NK-92 treated with Interleukin-12 subunit alpha and Interleukin-12 subunit beta, amount 100 ng/mL, for 24 hours (cell line): ENCODE results near the gene BANF1.
A peak's percentile ranks its signal among the peaks of the same experiment; 100 is the strongest.

Source experiments
- DNase-seq: peaks from one replicate; lab custom pipeline; 2025; lab: John Stamatoyannopoulos, UW

BANF1 gene, protein sequence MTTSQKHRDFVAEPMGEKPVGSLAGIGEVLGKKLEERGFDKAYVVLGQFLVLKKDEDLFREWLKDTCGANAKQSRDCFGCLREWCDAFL

DNA sequence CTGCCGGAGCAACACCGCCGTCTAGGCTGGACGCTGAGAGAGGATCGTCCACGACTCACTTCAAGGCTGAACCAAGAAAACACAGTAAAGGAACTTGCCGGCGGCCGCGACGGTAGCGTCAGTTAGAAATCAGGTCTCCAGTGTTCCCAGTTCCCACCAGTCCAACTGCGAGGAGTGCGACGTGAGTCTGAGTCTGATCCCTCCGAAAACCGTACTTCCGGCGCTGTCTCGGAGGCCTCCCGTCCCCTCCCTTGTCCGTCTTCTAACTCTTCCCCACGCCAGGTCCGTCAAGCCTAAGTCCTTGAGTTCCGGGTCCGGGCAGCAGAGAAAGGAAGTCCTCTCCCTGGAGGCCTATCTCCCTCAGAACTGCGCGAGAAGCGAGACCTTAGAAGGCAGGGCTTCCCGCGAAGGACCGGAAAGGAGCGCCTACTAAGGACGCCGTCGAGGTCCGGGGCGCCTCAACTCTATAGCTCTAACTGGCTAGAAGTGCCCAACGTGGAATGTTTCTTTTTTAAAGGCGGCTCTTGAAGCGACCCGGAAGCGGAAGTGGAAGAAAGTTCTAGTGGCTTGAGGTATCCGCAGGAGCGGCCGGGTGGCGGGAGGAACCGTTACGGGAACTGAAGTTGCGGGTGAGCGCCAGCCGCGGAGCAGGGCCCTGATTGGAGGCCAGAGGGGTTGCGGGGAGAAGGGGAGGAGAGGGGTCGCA lies at the start of gene BANF1, which contains the start of gene EIF1AD:
Gene BANF1, plus strand, starts transcription at position 562 of the 706 bp plus-strand sequence. CDS start 748 bp downstream, outside the sequence.
Gene EIF1AD, minus strand, starts transcription at position 216 of the 706 bp plus-strand sequence. CDS start 1,768 bp downstream, outside the sequence.
- peak; percentile 88 for DNase-seq

DNA sequence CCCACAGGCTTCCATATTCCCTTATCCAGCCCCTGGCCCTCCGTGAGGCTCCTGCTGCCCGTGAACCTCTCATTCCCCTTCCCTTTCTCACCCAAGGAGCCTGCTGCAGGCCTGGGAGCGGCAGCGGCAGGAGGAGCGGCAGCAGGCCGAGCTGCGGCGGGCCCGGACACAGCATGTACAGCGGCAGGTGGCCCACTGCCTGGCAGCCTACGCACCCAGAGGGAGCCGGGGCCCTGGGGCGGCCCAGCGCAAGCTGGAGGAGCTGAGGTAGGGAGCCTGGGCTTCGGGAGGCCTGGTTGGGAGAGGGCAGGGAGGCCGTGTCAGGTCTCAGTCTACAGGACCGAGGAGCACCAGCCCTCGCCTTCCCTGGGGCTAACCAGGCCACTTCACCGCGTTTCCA lies 48.8 kb upstream of the BANF1 start:
- no peak for DNase-seq

DNA sequence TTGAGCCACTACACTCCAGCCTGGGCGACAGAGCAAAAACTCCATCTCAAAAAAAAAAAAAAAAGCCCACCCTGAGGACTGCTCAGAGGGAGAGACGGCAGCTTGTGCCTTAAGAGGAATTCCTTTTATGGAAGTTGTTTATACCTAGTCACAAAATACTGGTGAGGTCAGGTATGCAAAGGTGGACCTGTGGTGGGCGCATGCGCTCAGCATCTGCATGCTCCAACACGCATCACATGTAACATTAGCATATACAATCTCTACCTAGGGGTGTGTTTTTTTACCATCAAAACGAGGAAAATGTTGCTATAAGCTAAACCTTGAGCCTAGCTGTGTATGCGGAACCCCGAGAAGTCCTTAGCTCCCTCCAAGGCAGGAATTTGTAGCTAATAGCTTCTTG lies 47.5 kb upstream of the BANF1 start:
- DNase-seq, result no peak

DNA sequence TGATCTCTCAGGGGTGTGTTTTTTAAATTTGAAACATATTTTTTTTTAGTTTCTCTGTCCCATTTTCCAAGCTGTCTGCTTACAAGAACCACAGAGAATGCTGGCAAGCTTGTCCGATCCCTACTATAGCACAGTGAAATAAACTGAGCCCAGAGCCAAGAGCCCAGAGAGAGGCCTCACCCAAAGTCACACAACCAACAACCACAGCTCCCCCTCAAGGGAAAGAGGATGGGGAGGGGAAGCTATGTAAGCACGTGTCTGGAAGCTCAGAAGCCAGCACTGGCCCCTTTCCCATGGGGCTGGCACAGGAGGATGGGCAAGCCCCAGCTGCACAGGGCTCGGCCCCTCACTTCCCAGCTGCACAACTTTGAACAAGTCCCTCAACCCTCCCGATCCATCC lies 44.0 kb upstream of the BANF1 start:
- DNase-seq, result no peak

DNA sequence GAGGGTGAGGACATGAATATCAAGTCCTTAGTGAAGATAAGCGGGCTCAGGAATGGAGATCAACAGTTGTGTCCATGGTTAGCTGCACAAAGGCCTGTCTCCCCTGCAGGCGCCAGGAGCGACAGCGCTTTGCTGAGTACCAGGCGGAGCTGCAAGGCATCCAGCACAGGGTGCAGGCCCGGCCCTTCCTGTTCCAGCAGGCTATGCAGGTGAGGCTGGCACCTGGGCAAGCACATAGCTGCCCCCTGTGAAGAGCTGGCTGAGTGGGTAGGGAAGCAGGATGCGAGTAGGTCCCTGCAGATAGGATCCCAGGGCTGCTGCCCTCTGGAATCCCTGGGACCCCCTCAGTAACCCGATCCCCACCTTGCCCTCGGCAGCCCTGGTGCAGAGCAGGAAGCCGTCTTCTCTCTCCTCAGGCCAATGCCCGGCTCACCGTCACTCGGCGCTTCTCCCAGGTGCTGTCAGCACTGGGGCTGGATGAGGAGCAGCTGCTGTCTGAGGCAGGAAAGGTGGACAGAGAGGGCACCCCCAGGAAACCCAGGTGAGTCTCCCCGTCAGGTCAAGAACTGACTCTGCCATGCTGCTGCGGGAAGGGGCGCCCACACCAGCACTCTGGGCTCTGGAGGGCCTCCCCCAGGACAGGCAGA lies 43.4 kb upstream of the BANF1 start:
- DNase-seq, result no peak

DNA sequence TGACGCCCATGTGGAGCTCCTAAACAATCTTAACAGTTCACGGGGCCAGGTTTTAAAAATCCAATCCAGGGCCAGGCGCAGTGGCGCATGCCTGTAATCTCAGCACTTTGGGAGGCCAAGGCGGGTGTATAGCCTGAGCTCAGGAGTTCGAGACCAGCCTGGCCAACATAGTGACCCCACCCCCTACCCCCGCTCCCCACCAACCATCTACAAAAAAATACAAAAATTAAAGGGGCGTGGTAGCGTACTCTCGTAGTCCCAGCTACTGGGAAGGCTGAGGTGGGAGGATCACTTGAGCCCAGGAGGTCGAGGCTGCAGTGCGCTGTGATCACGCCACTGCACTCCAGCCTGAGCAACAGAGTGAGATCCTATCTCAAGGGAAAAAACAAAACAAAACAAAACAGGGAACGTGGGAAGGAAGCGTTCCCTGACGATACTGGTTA lies 41.5 kb upstream of the BANF1 start:
- DNase-seq, result no peak

DNA sequence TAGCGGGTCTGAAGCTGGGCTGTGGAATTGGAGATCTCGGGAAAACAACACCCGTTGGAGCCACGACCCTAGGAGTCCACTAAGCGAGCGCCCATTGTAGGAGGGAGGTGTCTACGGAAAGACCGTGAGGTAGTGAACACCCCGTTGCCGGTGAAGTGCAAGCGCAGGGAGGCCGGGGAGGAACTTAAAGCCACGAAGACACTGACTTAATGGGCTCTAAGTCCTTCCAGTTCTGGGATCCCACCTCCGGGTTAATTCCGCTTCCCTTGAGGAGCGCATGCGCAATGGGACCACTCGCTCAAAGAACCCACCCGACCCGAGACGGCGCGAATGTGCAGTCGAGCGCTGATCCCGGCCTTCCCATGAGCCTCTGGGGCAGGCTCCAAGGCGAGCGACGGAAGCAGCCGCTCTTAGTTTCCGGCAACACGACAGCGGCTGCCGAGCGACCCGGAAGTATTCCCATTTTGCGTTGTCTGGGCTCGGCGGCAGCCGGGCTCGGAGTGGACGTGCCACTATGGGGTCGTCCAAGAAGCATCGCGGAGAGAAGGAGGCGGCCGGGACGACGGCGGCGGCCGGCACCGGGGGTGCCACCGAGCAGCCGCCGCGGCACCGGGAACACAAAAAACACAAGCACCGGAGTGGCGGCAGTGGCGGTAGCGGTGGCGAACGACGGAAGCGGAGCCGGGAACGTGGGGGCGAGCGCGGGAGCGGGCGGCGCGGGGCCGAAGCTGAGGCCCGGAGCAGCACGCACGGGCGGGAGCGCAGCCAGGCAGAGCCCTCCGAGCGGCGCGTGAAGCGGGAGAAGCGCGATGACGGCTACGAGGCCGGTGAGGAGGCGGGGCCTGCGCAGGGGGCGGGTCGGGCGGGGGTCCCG lies 40.8 kb upstream of the BANF1 start, which contains the start of gene SART1:
Gene SART1, plus strand, starts transcription at position 468 of the 874 bp plus-strand sequence. Its CDS starts 47 bp downstream, at position 515.
- peak; percentile 97 for DNase-seq

DNA sequence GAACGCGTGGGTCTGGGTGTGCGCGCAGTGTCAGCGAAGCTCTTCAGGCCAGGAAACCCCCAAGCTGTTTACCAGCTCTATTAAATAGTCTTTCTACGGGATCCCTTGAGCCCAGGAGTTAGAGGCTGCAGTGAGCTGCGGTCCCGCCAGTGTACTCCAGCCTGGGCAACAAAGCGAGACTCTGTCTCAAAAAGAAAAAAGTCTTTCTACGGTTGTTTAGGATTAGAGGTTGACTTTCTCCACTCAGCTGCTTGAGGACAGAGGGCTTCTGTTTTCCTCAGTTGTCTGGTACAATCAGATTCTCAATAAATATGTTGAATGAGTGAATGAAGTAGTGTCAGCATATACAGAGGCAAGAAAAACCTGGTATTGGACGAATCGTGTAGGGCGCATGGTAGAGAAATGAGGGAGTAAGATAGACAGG lies 40.1 kb upstream of the BANF1 start:
- DNase-seq, result no peak

DNA sequence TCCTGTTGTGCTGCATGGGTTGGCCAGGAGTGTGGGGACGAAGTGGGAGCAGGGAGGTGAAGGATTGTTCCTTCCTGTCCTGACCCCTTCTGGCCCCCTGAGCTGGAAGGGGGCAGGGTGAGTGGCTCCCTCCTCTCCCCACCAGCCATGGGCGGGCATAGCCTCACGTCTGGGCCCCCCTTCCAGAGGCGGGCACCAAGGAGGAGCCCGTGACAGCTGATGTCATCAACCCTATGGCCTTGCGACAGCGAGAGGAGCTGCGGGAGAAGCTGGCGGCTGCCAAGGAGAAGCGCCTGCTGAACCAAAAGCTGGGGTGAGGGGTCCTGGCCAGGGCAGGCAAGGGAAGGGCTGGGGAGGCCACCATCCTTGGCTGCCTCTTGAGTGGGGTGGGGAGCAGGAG lies 37.4 kb upstream of the BANF1 start:
- no peak for DNase-seq

DNA sequence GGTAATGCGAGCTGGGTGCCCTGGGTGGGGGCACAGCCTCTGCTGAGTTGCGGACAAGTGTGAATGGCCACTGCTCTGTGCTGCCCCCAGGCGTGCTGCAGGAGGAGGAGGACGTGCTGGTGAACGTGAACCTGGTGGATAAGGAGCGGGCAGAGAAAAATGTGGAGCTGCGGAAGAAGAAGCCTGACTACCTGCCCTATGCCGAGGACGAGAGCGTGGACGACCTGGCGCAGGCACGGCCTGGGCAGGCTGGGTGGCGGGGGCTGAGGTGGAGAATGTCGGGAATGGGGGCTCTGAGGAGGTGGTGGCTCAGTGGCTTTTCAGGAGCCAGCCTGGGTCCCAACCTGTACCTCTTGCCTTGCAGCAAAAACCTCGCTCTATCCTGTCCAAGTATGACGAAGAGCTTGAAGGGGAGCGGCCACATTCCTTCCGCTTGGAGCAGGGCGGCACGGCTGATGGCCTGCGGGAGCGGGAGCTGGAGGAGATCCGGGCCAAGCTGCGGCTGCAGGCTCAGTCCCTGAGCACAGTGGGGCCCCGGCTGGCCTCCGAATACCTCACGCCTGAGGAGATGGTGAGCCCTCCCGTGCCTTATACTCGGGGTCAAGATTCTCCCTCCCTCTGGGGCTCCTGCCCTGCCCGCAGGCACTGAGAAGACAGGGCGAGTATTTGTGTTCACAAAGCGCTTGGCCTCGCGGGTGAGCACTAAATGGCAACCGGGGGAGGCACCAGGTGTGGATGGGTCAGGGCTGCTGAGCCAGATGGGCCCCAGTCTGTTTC lies 36.1 kb upstream of the BANF1 start:
- DNase-seq, result no peak

DNA sequence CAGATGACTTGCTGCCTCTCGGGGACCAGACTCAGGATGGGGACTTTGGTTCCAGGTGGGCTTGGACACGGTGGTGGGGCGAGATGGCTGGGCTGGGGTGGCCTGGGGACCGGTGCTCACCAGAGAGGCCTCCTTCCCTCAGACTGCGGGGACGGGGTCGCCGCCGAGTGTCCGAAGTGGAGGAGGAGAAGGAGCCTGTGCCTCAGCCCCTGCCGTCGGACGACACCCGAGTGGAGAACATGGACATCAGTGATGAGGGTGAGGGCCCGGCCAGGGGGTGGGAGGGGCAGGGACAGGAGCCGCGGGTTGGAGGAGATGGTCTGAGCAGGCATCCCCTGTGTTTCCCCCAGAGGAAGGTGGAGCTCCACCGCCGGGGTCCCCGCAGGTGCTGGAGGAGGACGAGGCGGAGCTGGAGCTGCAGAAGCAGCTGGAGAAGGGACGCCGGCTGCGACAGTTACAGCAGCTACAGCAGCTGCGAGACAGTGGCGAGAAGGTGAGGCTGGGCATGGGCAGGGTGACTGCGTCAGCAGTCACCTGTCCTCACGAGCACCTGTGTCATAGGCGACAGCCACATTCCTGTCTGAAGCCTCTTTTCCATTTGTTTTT lies 34.9 kb upstream of the BANF1 start:
- DNase-seq, result no peak

DNA sequence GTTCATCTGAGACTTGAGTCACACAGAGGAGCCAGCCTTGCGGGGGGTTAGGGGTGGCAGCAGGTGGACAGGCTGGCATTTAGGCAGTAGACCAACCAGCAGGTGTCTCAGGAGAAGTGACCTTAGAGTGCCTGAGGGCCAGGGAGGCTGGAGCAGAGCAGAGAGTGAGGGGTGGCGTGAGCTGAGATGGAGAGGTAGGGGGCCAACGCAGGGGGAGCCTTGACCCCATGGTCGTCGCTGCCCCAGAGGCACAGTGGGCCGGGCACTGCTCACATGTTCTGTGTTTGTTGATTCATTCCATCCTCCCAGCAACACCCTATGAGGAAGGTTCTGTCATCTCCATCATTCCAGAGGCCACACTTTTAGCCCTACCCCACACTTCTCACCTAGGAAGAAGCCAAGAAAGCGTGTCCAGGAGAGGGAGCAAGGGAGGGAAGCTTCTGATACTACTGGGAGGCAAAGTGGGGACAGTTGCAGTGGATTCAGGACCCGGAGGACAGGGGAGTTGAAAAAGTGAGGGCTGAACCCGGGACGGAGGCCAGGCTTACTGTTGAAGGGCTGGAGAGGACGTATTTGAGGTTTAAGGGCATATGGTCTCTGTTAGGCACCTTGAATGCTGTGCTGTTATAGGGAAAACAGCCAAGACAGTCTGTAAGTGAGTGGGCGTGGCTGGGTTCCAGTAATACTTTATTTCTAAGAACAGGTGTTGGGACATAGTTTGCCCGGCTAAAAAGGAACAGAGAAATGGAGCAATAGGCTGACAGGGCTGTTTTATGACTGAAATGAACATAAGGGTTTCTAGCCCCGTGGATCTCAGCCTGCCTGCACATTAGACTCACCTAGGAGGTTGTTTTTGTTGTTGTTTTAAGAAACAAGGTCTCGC lies 33.5 kb upstream of the BANF1 start:
- no peak for DNase-seq

DNA sequence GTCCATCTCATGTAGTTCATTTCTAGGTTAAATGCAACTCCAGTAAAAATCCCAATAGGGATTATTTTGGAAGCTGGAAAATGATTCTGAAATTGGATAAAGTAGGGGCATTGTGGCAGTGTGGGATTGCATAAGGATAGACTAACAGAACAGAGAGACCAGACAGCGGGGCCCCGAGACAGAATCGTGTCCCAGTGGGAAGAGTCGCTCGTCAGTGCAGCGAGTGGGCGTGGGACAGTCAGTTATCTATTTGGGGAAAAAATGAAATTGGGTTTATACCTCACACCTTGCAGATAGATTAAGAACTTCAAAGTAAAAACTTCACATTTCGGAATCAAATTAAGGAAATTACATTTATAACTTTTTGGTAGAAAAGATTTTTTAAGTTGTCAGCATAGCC lies 30.2 kb upstream of the BANF1 start:
- DNase-seq, result no peak

DNA sequence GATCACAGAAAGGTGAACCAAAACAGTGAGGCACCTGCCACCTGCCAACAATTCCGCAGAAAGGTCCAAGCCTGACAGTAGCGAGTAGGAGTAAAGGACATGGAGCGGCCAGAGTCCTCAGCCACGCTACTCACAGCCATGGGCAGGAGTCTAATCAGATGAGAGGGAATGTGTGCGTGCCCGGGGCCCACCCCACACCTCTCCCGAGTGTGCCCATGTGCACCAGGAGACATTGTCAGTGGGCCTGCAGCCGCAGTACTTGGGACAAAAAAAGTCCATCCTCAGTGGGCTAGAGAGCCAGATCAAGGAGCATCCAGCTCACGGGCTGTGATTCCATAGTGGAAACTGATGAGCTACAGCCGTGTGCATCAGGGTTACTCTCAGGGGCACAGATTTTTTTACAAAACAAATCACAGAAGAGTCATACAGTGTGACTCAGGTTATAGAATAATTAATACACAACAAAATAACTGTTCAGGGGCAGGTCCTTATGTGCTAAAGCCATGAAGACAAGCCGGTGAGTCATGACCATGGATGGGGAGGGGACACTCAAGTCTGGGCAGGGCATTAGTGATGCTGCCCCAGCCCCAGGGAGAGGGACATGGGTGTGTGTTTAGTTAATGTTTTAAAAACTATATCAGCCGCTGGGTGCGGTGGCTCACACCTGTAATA lies 28.7 kb upstream of the BANF1 start:
- no peak for DNase-seq

DNA sequence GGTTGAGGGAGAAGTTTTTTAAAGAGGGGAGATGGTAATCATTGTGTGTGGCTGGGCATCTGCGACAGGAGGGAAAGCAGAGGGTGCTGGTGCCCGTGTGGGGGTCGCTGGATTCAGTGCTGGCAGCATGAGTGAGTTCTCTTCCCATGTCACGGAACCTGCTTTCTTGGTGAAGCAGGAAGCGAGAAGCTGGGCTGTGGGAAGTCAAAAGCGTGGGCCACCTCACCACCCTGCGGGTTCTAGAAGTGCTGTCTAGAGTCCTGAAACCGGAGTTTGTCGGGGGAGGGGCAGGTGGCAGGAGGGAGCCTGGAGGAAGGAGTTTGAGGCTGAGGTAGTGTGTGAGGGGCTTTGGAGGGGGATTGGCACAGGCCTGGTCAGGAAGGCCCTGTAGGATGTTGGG lies 26.5 kb upstream of the BANF1 start:
- DNase-seq, result no peak

DNA sequence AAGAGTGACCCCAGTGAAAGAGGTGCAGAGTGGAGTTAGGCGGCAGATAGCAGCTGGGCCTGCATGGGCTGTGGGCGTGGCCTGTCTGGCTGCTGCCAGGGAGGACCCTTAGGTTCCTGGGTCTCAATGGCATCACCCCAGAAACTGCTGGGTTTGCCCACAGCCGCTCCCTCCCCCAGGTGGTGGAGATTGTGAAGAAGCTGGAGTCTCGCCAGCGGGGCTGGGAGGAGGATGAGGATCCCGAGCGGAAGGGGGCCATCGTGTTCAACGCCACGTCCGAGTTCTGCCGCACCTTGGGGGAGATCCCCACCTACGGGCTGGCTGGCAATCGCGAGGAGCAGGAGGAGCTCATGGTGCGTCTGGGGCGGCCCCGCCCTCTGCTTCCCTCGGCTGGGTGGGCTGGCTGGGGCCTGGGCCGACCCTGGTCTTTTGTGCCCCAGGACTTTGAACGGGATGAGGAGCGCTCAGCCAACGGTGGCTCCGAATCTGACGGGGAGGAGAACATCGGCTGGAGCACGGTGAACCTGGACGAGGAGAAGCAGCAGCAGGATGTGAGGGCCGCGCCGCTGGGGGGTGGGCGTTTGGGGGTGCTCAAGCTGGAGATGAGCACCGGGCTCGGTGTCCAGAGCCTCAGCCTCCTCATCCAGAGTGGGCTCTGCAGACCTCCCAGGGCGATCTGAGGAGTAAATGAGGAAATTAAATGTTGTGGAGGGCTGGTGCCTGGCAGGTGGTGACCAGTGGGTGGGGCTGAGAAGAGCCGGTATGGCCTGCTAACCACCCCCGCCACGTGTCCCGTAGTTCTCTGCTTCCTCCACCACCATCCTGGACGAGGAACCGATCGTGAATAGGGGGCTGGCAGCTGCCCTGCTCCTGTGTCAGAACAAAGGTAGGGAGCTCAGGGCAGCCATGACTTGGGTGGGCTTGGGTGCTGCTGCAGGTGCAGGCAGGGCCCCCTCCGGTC lies 25.8 kb upstream of the BANF1 start:
- no peak for DNase-seq

DNA sequence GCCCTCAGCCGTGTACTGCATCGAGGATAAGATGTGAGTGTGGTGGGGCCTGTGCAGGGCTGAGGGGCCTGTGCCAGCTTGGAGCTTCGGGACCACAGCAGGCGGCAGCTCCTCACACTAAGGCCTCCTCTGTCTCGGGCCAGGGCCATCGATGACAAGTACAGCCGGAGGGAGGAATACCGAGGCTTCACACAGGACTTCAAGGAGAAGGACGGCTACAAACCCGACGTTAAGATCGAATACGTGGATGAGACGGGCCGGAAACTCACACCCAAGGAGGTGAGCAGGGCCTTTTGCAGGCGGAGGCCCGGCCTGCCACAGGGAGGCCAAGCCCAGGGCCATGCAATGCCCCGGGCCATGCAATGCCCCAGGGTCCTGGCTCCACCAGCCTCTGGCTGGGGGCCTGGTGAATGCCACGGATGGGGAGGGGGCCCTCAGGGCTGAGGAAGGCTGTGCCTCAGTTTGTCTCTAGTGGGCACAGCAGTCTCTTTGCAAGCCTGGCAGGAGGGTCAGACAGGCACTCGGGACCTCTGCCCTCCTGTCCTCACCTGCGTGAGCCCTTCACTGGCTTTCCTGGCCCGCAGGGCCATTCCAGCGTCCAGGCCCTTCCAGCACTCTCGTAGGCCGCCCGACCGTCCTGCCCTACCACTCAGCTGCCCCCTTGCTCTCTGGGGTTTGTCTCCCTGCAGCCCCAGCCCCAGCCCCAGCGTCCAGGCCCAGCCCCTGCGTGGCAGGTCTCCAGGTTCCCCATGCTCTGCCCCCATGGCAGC lies 24.5 kb upstream of the BANF1 start:
- DNase-seq, result no peak
